ENCODE measurements around the gene SPTBN1.

Gene SPTBN1

DNA sequence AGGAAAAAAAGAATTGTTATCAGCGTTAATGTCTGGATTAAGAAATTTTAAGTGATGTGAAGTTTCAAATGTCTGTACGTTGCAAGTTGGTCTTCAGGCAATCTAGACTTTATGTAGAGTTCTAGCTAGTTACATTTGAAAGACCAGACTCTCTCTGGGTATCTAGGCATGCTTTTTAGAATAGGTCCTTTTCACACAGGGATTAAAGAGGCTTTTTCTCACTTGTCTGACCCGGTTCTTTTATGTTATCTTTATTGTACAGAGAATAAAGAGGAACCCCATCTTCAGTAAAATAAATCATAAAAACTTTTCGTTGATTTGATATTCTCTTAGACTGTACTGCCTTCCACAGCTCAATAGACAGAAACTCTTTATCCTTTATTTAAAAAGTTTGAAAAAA lies 258.9 kb downstream of the SPTBN1 start:
- Histone ChIP-seq H3K4me3 (ENCODE audit: low read depth in 1 of 2, low read length in 2 of 2) (no peak overlapping the region), H3K27me3 (ENCODE audit: control insufficient read depth in 1 of 2, insufficient read depth in 2 of 2, low read length in 2 of 2) (no peaks in the 10 kb centered on the region), H3K9ac (ENCODE audit: low read length) (no peak overlapping the region), H3K9me3 (ENCODE audit: low read length) (no peaks in the 10 kb centered on the region), H3K36me3 (ENCODE audit: insufficient read depth, low read length) (no peaks in the 10 kb centered on the region), H3K4me1 (ENCODE audit: insufficient read depth, low read length) (no peaks in the 10 kb centered on the region), H3K27ac (ENCODE audit: low read depth, low read length) (no peak overlapping the region)

DNA sequence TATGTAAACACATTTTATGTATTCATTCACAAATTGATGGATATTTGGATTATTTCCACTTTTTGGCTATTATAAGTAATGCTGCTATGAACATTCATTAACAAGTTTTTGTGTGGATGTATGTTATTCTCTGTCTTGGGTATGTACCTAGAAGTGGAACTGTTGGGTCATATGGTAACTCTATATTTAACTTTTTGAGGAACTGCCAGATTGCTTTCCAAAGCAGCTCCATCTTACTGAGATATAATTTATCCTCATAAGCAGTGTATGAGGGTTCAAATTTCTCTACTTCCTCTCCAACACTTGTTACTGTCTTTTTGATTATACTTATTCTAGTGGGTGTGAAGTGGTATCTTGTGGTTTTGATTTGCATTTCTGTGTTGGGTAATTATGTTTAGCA lies 260.2 kb downstream of the SPTBN1 start:
- H3K9ac ChIP-seq (ENCODE audit: low read length): no peak overlapping the region
- H3K4me1 ChIP-seq (ENCODE audit: insufficient read depth, low read length): no peaks in the 10 kb centered on the region
- H3K9me3 ChIP-seq (ENCODE audit: low read length): no peaks in the 10 kb centered on the region
- no peak overlapping the region for H3K4me3 ChIP-seq (ENCODE audit: low read depth in 1 of 2, low read length in 2 of 2)
- H3K27ac ChIP-seq (ENCODE audit: low read depth, low read length): no peak overlapping the region
- H3K27me3 ChIP-seq (ENCODE audit: control insufficient read depth in 1 of 2, insufficient read depth in 2 of 2, low read length in 2 of 2): no peaks in the 10 kb centered on the region
- H3K36me3 ChIP-seq (ENCODE audit: insufficient read depth, low read length): no peaks in the 10 kb centered on the region

DNA sequence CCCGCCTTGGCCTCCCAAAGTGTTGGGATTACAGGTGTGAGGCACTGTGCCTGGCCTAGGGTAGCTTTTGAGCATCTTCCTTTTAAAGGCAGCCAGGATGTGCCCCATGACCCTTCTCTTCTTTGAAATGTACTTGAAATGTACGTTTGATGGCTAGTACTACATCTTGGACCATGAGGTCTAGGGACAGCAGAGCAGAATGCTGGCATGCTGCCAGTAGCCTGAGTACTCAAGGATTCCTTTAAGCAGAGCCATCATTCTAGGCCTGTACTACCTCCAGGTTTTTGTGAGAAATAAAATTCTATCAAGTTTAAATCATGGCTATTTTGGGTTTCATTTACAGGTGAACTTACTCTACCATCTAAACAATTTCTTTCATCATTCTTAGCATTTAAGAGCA lies 264.4 kb downstream of the SPTBN1 start:
- no peak overlapping the region for H3K4me3 ChIP-seq (ENCODE audit: low read depth in 1 of 2, low read length in 2 of 2)
- no peak overlapping the region for H3K9ac ChIP-seq (ENCODE audit: low read length)
- no peaks in the 10 kb centered on the region for H3K36me3 ChIP-seq (ENCODE audit: insufficient read depth, low read length)
- peaks cover 0 to 7% of the 10 kb centered on the region in 2 donors for H3K27me3 ChIP-seq (ENCODE audit: control insufficient read depth in 1 of 2, insufficient read depth in 2 of 2, low read length in 2 of 2)
- H3K4me1 ChIP-seq (ENCODE audit: insufficient read depth, low read length): peaks cover 12% of the 10 kb centered on the region
- H3K9me3 ChIP-seq (ENCODE audit: low read length): no peaks in the 10 kb centered on the region
- H3K27ac ChIP-seq (ENCODE audit: low read depth, low read length): no peak overlapping the region

All from muscle layer of colon (tissue), 2 donors.